Peyer's patch (tissue), 4 donors: ENCODE data around the gene UAP1.

Source experiments
- CTCF ChIP-seq, 6 experiments: fragments of 450-650 bp in 4 of 6; fragments of 200-600 bp in 2 of 6; sonication (generic) in 1 of 6; IDR thresholded peaks; one replicate each; pipeline ENCODE4 v1.5.1; 2017 to 2019; ENCODE audit warnings: antibody characterized with exemption in 6 of 6, mild to moderate bottlenecking in 3 of 6, moderate library complexity in 1 of 6
- POLR2A ChIP-seq, 2 donors: fragments of 450-650 bp; IDR thresholded peaks; one replicate each; pipeline ENCODE4 v1.5.1; 2017; ENCODE audit warnings: antibody characterized with exemption in 2 of 2, mild to moderate bottlenecking in 2 of 2, moderate library complexity in 2 of 2

GRCh38 chr1:162617513-162617912 is 56.0 kb downstream of the UAP1 start:
- TF ChIP-seq CTCF (IDR thresholded peaks at IDR 0.05) (no peak), POLR2A (IDR thresholded peaks at IDR 0.05) (no peak)
